Fibroblast of lung (primary cell): ENCODE results near the gene SH3BP4. TPM values are rescaled to one million over a fixed set of nuclear protein-coding genes. Genes with fewer than 3 reads are reported as not detected.

Experiments used
- DNase-seq, 2 donors: peaks; one replicate each; pipeline versions ENCODE4 v3.0.0 to v3.0.0-alpha.2; 2010; ENCODE audit warnings: low read depth in 2 of 2
- H2AFZ ChIP-seq: 2 replicates; pipeline ENCODE4 v1.5.1; 2012; ENCODE audit warnings: low read length, control low read depth, inconsistent platforms
- H3K27ac ChIP-seq: 2 replicates; pipeline ENCODE4 v1.5.1; 2011; ENCODE audit warnings: low read length, control low read depth; ENCODE audit not compliant: insufficient read depth
- H3K27me3 ChIP-seq: 2 replicates; pipeline ENCODE4 v1.5.1; 2011; ENCODE audit warnings: mild to moderate bottlenecking, low read length; ENCODE audit not compliant: control insufficient read depth, insufficient read depth
- H3K36me3 ChIP-seq: 2 replicates; pipeline ENCODE4 v1.5.1; 2011; ENCODE audit warnings: low read length; ENCODE audit not compliant: control insufficient read depth, insufficient read depth
- H3K4me1 ChIP-seq: 2 replicates; pipeline ENCODE4 v1.5.1; 2011; ENCODE audit warnings: low read length; ENCODE audit not compliant: control insufficient read depth, insufficient read depth; ENCODE audit errors: extremely low read depth
- H3K4me2 ChIP-seq: 2 replicates; pipeline ENCODE4 v1.5.1; 2011; ENCODE audit warnings: low read length, control low read depth; ENCODE audit not compliant: insufficient read depth; ENCODE audit errors: extremely low read depth
- H3K4me3 ChIP-seq, 4 experiments: fragments of 200-600 bp in 1 of 4; sonication (generic) in 1 of 4; replicated peaks in 1 of 4; 2 replicates each; pipeline ENCODE4 v1.5.1; 2011 to 2016; ENCODE audit warnings: low read length in 4 of 4, low read depth in 3 of 4, mild to moderate bottlenecking in 3 of 4, control low read depth in 2 of 4, inconsistent platforms in 1 of 4, mixed read lengths in 1 of 4; ENCODE audit not compliant: insufficient read depth in 1 of 4; ENCODE audit errors: control extremely low read depth in 1 of 4
- H3K79me2 ChIP-seq: 2 replicates; pipeline ENCODE4 v1.5.1; 2012; ENCODE audit warnings: mild to moderate bottlenecking, low read length, inconsistent platforms; ENCODE audit not compliant: control insufficient read depth, insufficient read depth
- H3K9ac ChIP-seq: 2 replicates; pipeline ENCODE4 v1.5.1; 2011; ENCODE audit warnings: mild to moderate bottlenecking, low read length, control low read depth; ENCODE audit not compliant: insufficient read depth
- H3K9me3 ChIP-seq: 2 replicates; pipeline ENCODE4 v1.5.1; 2012; ENCODE audit warnings: low read depth, low read length; ENCODE audit not compliant: control insufficient read depth, insufficient read depth
- H4K20me1 ChIP-seq: 2 replicates; pipeline ENCODE4 v1.5.1; 2011; ENCODE audit warnings: low read length; ENCODE audit not compliant: control insufficient read depth, insufficient read depth; ENCODE audit errors: extremely low read depth
- EZH2 ChIP-seq: IDR thresholded peaks from 2 replicates; pipeline ENCODE4 v1.5.1; 2012; ENCODE audit warnings: low read length, control low read depth, mild to moderate bottlenecking; ENCODE audit errors: missing control alignments
- polyA plus RNA-seq, 2 donors: library from polyadenylated mRNA; depleted of rRNA in 1 of 2; stranded (reverse) in 1 of 2; unstranded in 1 of 2; fragments of >200 nt; gene quantifications; 2 replicates each; pipeline ENCODE4 v1.2.1, GENCODE V29; 2011 to 2012; ENCODE audit warnings: missing spikeins in 1 of 2
- total RNA-seq: library from RNA; depleted of rRNA; stranded (reverse); fragments of >200 nt; gene quantifications from 2 replicates; pipeline ENCODE4 v1.2.1, GENCODE V29; 2014
- TF ChIP-seq, protein P1 (sequence below), 2 donors: IDR thresholded peaks in 1 of 2; conservative IDR thresholded peaks in 1 of 2; 1 replicate in 1 of 2; 2 replicates in 1 of 2; pipeline ENCODE4 v1.5.1; 2011 to 2012; ENCODE audit warnings: low read length in 2 of 2, control low read depth in 1 of 2, inconsistent platforms in 1 of 2, low read depth in 1 of 2, mild to moderate bottlenecking in 1 of 2

Gene SH3BP4
- total and polyA plus RNA-seq, 2 donors (not counting 1 experiment from before 2014, with no cell fraction given) = 74.8 to 86.6 TPM

DNA sequence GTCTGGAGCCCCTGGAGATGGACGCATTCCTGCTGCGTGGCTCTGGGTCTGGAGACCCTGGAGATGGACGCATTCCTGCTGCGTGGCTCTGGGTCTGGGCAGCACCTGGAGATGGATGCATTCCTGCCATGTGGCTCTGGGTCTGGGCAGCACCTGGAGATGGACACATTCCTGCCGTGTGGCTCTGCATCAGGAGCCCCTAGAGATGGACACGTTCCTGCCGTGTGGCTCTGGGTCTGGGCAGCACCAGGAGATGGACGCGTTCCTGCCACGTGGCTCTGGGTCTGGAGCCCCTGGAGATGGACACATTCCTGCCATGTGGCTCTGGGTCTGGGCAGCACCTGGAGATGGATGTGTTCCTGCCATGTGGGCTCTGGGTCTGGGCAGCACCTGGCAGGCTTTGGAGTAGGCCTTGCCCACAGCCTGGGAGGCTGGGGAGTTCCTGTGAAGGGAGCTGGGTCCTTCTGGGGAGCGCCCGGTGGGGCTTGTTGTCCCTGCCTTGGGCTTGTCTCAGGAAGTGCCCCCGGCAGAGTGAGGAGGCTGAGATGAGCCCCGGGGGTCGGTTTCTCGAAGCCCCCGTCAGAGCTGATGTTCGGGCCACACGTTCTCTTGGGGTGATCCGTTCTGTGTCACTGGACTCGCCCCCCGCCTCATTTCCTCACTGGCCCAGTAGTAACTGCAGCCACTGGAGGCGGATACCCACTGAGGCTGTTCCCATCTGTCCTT is 41.0 kb downstream of the SH3BP4 start:
- peaks cover 3% of the 10 kb centered on the region for H4K20me1 ChIP-seq
- H3K4me2 ChIP-seq = no peak overlapping the region
- peak overlapping the region; percentile 12 for H3K27ac ChIP-seq
- H3K9ac ChIP-seq = no peak overlapping the region
- no peak overlapping the region for H2AFZ ChIP-seq
- H3K9me3 ChIP-seq = no peaks in the 10 kb centered on the region
- peaks cover 11% of the 10 kb centered on the region for H3K4me1 ChIP-seq
- TF ChIP-seq, protein P1, sequence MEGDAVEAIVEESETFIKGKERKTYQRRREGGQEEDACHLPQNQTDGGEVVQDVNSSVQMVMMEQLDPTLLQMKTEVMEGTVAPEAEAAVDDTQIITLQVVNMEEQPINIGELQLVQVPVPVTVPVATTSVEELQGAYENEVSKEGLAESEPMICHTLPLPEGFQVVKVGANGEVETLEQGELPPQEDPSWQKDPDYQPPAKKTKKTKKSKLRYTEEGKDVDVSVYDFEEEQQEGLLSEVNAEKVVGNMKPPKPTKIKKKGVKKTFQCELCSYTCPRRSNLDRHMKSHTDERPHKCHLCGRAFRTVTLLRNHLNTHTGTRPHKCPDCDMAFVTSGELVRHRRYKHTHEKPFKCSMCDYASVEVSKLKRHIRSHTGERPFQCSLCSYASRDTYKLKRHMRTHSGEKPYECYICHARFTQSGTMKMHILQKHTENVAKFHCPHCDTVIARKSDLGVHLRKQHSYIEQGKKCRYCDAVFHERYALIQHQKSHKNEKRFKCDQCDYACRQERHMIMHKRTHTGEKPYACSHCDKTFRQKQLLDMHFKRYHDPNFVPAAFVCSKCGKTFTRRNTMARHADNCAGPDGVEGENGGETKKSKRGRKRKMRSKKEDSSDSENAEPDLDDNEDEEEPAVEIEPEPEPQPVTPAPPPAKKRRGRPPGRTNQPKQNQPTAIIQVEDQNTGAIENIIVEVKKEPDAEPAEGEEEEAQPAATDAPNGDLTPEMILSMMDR (conservative IDR thresholded peaks at IDR 0.05 in 1 of 2, IDR thresholded peaks at IDR 0.05 in 1 of 2; ENCODE audit: low read depth in 1 of 2, low read length in 2 of 2) = no peak
- TF ChIP-seq EZH2 = no peak
- no peak overlapping the region for H3K4me3 ChIP-seq
- no peak for DNase-seq
- H3K36me3 ChIP-seq = peaks cover 28% of the 10 kb centered on the region
- peaks cover 98% of the 10 kb centered on the region for H3K79me2 ChIP-seq
- H3K27me3 ChIP-seq = no peaks in the 10 kb centered on the region

DNA sequence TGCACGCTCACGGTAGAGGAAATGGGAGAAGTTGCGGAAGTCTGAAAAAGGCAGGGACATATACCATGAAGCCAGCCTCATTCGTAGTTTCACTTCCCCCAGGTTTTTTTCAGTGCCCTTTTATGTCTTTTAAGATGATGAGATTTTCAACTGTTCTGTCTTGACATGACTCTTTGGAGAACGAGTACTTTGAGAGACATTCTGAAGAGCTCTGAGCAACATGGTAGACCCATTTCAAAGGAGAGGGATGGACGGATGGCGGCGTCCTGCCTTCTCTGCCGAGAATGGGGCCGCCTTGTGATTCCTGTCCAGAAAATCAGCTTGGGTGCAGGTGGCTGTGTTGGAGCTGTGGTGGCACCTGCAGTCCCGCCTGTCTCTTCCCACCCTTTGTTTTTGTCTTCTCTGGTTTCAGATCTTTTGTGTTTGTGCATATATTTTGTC is 41.7 kb downstream of the SH3BP4 start:
- peaks cover 30% of the 10 kb centered on the region for H3K36me3 ChIP-seq
- no peak overlapping the region for H3K27ac ChIP-seq
- H3K4me3 ChIP-seq = no peak overlapping the region
- H4K20me1 ChIP-seq = peaks cover 3% of the 10 kb centered on the region
- TF ChIP-seq, protein P1 (conservative IDR thresholded peaks at IDR 0.05 in 1 of 2, IDR thresholded peaks at IDR 0.05 in 1 of 2; ENCODE audit: low read depth in 1 of 2, low read length in 2 of 2) = no peak
- TF ChIP-seq EZH2 = no peak
- H3K9ac ChIP-seq = no peak overlapping the region
- H3K79me2 ChIP-seq = peaks cover 98% of the 10 kb centered on the region
- DNase-seq = no peak
- peaks cover 11% of the 10 kb centered on the region for H3K4me1 ChIP-seq
- no peak overlapping the region for H2AFZ ChIP-seq
- no peaks in the 10 kb centered on the region for H3K27me3 ChIP-seq
- no peak overlapping the region for H3K4me2 ChIP-seq
- no peaks in the 10 kb centered on the region for H3K9me3 ChIP-seq

- Histone ChIP-seq H3K36me3 (peaks cover 32% of the 10 kb centered on the region), H4K20me1 (peaks cover 3% of the 10 kb centered on the region), H3K4me1 (peaks cover 11% of the 10 kb centered on the region)
These were observed 42.9 kb downstream of the SH3BP4 start for GRCh38 chr2:234994438-234995321.

More at GRCh38 chr2:234994438-234995321, 42.9 kb downstream of the SH3BP4 start:
- no peak overlapping the region for H3K4me2 ChIP-seq
- H3K4me3 ChIP-seq = no peak overlapping the region
- TF ChIP-seq EZH2 = no peak
- TF ChIP-seq, protein P1 (conservative IDR thresholded peaks at IDR 0.05 in 1 of 2, IDR thresholded peaks at IDR 0.05 in 1 of 2; ENCODE audit: low read depth in 1 of 2, low read length in 2 of 2) = no peak
- peak in 1 of 2 donors; percentile 36 for DNase-seq
- H3K79me2 ChIP-seq = peaks cover 98% of the 10 kb centered on the region
- H3K9ac ChIP-seq = no peak overlapping the region
- no peaks in the 10 kb centered on the region for H3K27me3 ChIP-seq
- H3K9me3 ChIP-seq = no peaks in the 10 kb centered on the region
- H3K27ac ChIP-seq = peak overlapping the region; percentile 19
- no peak overlapping the region for H2AFZ ChIP-seq
